PC-9 (cell line): Measurements from ENCODE around the gene PEAK1. TPM values are rescaled to one million over a fixed set of nuclear protein-coding genes. Genes with fewer than 3 reads are reported as not detected.

Experiments
- BruUV-seq: library from RNA; stranded (reverse); fragments of 400-500 nt; replicated peaks from 2 replicates; lab custom pipeline; 2021; lab: Mats Ljungman, UMichigan
- CTCF ChIA-PET: fragments of 300-600 bp; sonication (Branson Sonifier 250); formaldehyde crosslinking; loops from one replicate; lab custom pipeline; 2022; ENCODE audit warnings: antibody characterized with exemption; lab: Charles Lee
- POLR2A ChIA-PET: fragments of 300-600 bp; sonication (Branson Sonifier 250); formaldehyde crosslinking; loops from one replicate; lab custom pipeline; 2022; ENCODE audit warnings: antibody characterized with exemption; ENCODE audit not compliant: unreplicated experiment; lab: Charles Lee
- DNase-seq, 2 experiments: peaks; one replicate each; pipeline versions ENCODE4 v3.0.0 to v3.0.0-alpha.2; 2015 to 2022; ENCODE audit warnings: mixed read lengths in 1 of 2
- H2AFZ ChIP-seq: fragments of 200-600 bp; sonication (generic); 2 replicates; pipeline ENCODE4 v1.8.1; 2017; ENCODE audit warnings: antibody characterized with exemption
- H3F3A ChIP-seq: fragments of 200-600 bp; sonication (generic); 2 replicates; pipeline ENCODE4 v1.8.1; 2017; ENCODE audit warnings: antibody characterized with exemption, mild to moderate bottlenecking, low read depth; ENCODE audit not compliant: insufficient read depth
- H3K27ac ChIP-seq: fragments of 200-600 bp; sonication (generic); 2 replicates; pipeline ENCODE4 v1.6.1; 2016; ENCODE audit warnings: mixed run types
- H3K27me3 ChIP-seq: fragments of 200-600 bp; sonication (generic); 2 replicates; pipeline ENCODE4 v1.6.1; 2016; ENCODE audit warnings: low read depth, mixed run types; ENCODE audit not compliant: insufficient read depth
- H3K36me3 ChIP-seq: fragments of 200-600 bp; sonication (generic); 2 replicates; pipeline ENCODE4 v1.6.1; 2016; ENCODE audit warnings: low read depth, mixed run types
- H3K4me1 ChIP-seq: fragments of 200-600 bp; sonication (generic); replicated peaks from 2 replicates; pipeline ENCODE4 v1.6.1; 2016; ENCODE audit warnings: mixed run types; ENCODE audit not compliant: insufficient read depth
- H3K4me2 ChIP-seq: fragments of 200-600 bp; sonication (generic); 2 replicates; pipeline ENCODE4 v1.6.1; 2017; ENCODE audit warnings: mixed run types
- H3K4me3 ChIP-seq: fragments of 200-600 bp; sonication (generic); 2 replicates; pipeline ENCODE4 v1.6.1; 2016; ENCODE audit warnings: mixed run types
- H3K79me2 ChIP-seq: fragments of 200-600 bp; sonication (generic); 2 replicates; pipeline ENCODE4 v1.6.1; 2017; ENCODE audit warnings: low read depth, mixed run types
- H3K9me2 ChIP-seq: fragments of 200-600 bp; sonication (generic); 2 replicates; pipeline ENCODE4 v1.8.1; 2017; ENCODE audit warnings: mild to moderate bottlenecking; ENCODE audit not compliant: insufficient read depth
- H3K9me3 ChIP-seq: fragments of 200-600 bp; sonication (generic); 2 replicates; pipeline ENCODE4 v1.8.1; 2016; ENCODE audit warnings: low read depth; ENCODE audit not compliant: insufficient read depth
- H4K20me1 ChIP-seq: fragments of 200-600 bp; sonication (generic); 2 replicates; pipeline ENCODE4 v1.8.1; 2017; ENCODE audit not compliant: insufficient read depth
- EZH2 ChIP-seq: fragments of 200-600 bp; sonication (generic); IDR thresholded peaks from 2 replicates; pipeline ENCODE4 v1.8.0; 2017; ENCODE audit warnings: antibody characterized with exemption, low read depth
- intact Hi-C: fragments of 100-400 bp; cut with micrococcal nuclease; formaldehyde crosslinking; loops from one replicate; pipeline ENCODE4 v1.10.0; 2022; ENCODE audit not compliant: unreplicated experiment
- total RNA-seq: library from RNA; stranded (reverse); gene quantifications from 2 replicates; pipeline ENCODE4 v1.2.3, GENCODE V29; 2021
- TF ChIP-seq, protein P1 (sequence below): fragments of 200-600 bp; sonication (generic); conservative IDR thresholded peaks from 2 replicates; pipeline ENCODE4 v1.6.1; 2017; ENCODE audit warnings: mixed run types, antibody characterized with exemption, mild to moderate bottlenecking, moderate library complexity

Gene PEAK1
- total RNA-seq, 1 experiment from 2014 or later = 20.7 TPM

DNA sequence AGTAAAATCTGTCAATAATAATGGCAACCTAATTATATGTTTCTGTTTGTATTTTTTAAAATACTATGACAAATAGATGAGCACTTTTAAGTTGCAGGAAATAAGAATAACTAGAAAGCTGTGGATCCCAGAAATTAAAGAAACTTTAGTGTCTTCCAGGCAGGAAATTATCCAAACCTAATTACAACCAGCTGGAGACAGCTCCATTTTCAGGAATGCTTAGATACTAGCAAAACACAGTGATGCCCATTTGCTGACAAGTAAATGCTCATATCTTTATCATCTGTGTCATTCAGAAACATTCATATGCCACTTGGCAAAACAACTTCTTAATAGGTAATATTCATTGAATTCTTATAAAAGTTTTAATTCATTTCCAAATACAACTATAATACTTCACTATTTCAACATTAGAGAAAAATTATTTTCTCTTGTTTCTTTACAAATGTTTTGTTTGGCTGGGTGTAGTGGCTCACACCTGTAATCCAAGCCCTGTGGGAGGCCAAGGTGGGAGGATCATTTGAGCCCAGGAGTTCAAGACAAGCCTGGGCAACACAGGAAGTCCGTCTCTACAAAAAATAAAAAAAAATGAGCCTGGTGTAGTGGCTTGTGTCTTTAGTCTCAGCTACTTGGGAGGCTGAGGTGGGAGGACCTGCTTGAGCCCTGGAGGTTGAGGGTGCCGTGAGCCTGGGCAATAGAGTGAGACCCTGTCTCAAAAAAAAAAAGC, 179.9 kb downstream of the PEAK1 start:
- no peak overlapping the region for H3K4me3 ChIP-seq
- intact Hi-C loops = no loop called here
- TF ChIP-seq EZH2 = no peak
- H3F3A ChIP-seq = no peaks in the 10 kb centered on the region
- ChIA-PET CTCF (interaction anchor here (0.5 kb wide), 2 partner anchors 110 to 307 kb away, joined by 3 to 4 read pairs; no protein-coding TSS in a partner anchor), POLR2A (interaction anchor here (0.6 kb wide), 2 partner anchors 91 to 801 kb away, joined by 3 to 4 read pairs; no protein-coding TSS in a partner anchor)
- H3K9me3 ChIP-seq = no peaks in the 10 kb centered on the region
- no peak for DNase-seq
- H2AFZ ChIP-seq = no peak overlapping the region
- H3K9me2 ChIP-seq = no peaks in the 10 kb centered on the region
- H4K20me1 ChIP-seq = no peaks in the 10 kb centered on the region
- BruUV-seq = no TSS peak
- H3K4me1 ChIP-seq = no peaks in the 10 kb centered on the region
- H3K36me3 ChIP-seq = no peaks in the 10 kb centered on the region
- H3K4me2 ChIP-seq = no peak overlapping the region
- H3K27me3 ChIP-seq = no peaks in the 10 kb centered on the region
- no peak overlapping the region for H3K27ac ChIP-seq
- no peaks in the 10 kb centered on the region for H3K79me2 ChIP-seq

DNA sequence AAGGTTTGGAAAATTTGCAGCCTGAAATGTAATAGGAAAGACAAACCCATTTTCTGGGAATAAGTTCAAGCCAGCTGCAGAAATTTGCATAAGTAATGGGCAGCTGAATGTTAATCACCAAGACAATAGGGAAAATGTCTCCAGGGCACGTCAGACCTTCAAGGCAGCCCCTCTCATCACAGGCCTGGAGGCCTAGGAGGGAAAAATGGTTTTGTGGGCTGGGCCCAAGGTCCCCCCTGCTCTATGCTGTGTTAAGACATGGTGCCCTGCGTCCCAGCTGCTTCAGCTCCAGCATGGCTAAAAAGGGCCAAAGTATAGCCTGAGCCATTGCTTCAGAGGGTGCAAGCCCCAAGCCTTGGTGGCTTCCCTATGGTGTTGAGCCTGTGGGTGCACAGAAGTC, 184.3 kb downstream of the PEAK1 start:
- no peak overlapping the region for H3K4me2 ChIP-seq
- no peak for DNase-seq
- H3K27ac ChIP-seq = no peak overlapping the region
- H4K20me1 ChIP-seq = no peaks in the 10 kb centered on the region
- H2AFZ ChIP-seq = no peak overlapping the region
- CTCF ChIA-PET = no interaction called here
- no TSS peak for BruUV-seq
- TF ChIP-seq, protein P1, sequence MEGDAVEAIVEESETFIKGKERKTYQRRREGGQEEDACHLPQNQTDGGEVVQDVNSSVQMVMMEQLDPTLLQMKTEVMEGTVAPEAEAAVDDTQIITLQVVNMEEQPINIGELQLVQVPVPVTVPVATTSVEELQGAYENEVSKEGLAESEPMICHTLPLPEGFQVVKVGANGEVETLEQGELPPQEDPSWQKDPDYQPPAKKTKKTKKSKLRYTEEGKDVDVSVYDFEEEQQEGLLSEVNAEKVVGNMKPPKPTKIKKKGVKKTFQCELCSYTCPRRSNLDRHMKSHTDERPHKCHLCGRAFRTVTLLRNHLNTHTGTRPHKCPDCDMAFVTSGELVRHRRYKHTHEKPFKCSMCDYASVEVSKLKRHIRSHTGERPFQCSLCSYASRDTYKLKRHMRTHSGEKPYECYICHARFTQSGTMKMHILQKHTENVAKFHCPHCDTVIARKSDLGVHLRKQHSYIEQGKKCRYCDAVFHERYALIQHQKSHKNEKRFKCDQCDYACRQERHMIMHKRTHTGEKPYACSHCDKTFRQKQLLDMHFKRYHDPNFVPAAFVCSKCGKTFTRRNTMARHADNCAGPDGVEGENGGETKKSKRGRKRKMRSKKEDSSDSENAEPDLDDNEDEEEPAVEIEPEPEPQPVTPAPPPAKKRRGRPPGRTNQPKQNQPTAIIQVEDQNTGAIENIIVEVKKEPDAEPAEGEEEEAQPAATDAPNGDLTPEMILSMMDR = no peak
- TF ChIP-seq EZH2 = no peak
- no peaks in the 10 kb centered on the region for H3K27me3 ChIP-seq
- no peaks in the 10 kb centered on the region for H3K79me2 ChIP-seq
- no peak overlapping the region for H3K4me3 ChIP-seq
- H3K9me3 ChIP-seq = no peaks in the 10 kb centered on the region
- H3K36me3 ChIP-seq = no peaks in the 10 kb centered on the region
- no peaks in the 10 kb centered on the region for H3F3A ChIP-seq
- no peaks in the 10 kb centered on the region for H3K9me2 ChIP-seq
- H3K4me1 ChIP-seq = no peaks in the 10 kb centered on the region
- intact Hi-C loops = no loop called here
- POLR2A ChIA-PET = no interaction called here

DNA sequence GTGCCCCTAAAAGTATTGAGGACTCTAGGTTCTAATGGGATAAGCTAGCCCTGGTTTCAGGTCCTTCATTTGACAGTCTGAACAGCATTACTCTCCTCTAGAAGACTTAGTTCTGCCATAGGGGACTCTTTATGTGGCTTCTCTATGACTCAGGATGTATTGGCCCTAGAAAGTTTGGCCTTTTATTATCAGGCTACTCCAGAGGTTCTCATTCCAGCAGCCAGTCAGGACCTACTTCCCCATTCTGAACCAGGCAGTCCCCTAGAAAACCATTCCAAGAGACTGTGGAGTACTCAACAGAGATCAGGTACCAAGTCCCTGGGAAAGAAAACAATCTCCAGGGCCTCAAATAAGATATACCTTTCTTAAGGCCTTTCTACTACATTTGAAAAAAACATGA, 191.1 kb downstream of the PEAK1 start:
- intact Hi-C loops = no loop called here
- no peak for DNase-seq
- no peak overlapping the region for H3K4me3 ChIP-seq
- H3K9me2 ChIP-seq = no peaks in the 10 kb centered on the region
- H3K4me2 ChIP-seq = no peak overlapping the region
- no peaks in the 10 kb centered on the region for H4K20me1 ChIP-seq
- no peak overlapping the region for H2AFZ ChIP-seq
- BruUV-seq = no TSS peak
- no peaks in the 10 kb centered on the region for H3K27me3 ChIP-seq
- no peaks in the 10 kb centered on the region for H3K9me3 ChIP-seq
- ChIA-PET CTCF (interaction anchor here (0.7 kb wide), 1 partner anchor 35 kb away, joined by 3 read pairs; no protein-coding TSS in a partner anchor), POLR2A (no interaction called here)
- H3F3A ChIP-seq = no peaks in the 10 kb centered on the region
- no peaks in the 10 kb centered on the region for H3K4me1 ChIP-seq
- no peak overlapping the region for H3K27ac ChIP-seq
- H3K36me3 ChIP-seq = no peaks in the 10 kb centered on the region
- TF ChIP-seq EZH2 = no peak
- TF ChIP-seq, protein P1 = no peak
- no peaks in the 10 kb centered on the region for H3K79me2 ChIP-seq
